Measurements from ENCODE around the gene SGPP2.

The SGPP2 gene

GRCh38 chr2:222592176-222592575 lies 167.8 kb downstream of the SGPP2 start:
- DNase-seq = no peak

DNA sequence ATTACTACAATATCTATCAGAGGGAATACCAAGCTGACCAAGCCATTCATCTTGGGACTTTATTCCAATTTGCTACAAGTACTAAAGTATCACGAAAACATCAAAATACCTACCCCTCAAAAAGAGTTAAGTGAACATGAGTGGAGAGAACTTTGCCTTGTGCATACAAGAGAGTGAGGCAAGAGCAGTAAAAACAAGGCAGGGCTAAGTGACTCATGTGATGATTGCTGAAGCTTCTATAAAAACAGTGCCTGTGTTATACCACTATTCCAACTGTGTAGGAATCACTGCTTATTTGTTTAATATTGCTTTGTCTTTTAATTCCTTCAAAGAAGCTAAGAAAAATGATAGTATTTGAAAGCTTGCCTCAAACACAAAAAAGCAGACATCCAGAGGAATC lies 170.3 kb downstream of the SGPP2 start:
- no peak for DNase-seq

- no peak for DNase-seq
Observed at GRCh38 chr2:222595581-222595980, 171.2 kb downstream of the SGPP2 start.

GRCh38 chr2:222598611-222599010 lies 174.3 kb downstream of the SGPP2 start:
- DNase-seq = no peak

DNA sequence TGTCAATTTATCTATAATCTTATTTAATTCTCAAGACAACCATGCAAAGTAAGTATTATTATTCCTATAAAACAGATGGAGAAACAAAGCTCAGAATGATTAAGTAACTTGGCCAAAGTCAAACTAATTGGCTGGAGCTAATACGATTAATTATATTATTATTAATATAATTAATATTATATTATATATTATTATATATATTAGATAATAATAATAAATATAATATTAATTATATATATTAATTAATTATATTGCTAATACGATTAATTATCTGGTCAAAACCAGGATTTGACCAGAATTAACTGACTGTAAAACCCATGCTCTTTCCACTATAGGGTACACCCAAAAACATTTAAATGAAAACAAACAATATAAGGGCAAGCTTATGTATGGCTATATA lies 179.2 kb downstream of the SGPP2 start:
- no peak for DNase-seq

GRCh38 chr2:222604749-222605515 lies 180.6 kb downstream of the SGPP2 start:
- no peak for DNase-seq

DNA sequence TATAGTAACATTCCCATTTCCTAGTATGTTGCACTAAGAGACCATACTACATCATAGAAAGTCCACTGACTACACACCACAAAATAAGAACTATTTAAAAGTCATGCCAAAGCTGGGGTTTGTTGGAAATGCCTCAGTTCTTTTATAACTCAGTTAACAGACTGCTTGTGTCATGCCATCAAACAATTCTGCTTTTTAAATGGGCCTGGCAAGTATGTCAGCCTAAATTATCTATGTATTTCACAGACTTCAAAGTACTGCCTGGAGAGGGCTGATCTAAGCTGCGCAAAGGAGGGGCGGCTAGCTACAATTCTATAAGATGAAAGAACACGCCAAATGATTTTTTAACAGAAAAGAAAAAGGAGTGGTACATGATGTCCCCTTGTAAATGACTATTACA lies 182.0 kb downstream of the SGPP2 start:
- DNase-seq = no peak

GRCh38 chr2:222608081-222608480 lies 183.7 kb downstream of the SGPP2 start:
- no peak for DNase-seq

- DNase-seq = no peak
Observed at GRCh38 chr2:222609381-222609780, 185.0 kb downstream of the SGPP2 start.
